ENCODE results near the gene TUBB. TPM values are rescaled to one million over a fixed set of nuclear protein-coding genes. Genes with fewer than 3 reads are reported as not detected.
"Not testable (repeated sequence)": the region's sequence is repeated elsewhere in the genome, so short reads cannot be mapped to it uniquely, and the experiment has no call there.

Gene TUBB
- polyA plus RNA-seq, 1 donor = 512 TPM

- Histone ChIP-seq H3K27me3 (ENCODE audit: control insufficient read depth, insufficient read depth, low read length) (no peaks in the 10 kb centered on the region), H3K27ac (ENCODE audit: low read length) (peak overlapping the region; percentile 47), H3K36me3 (ENCODE audit: control insufficient read depth, insufficient read depth, low read length) (no peaks in the 10 kb centered on the region), H3K4me3 (ENCODE audit: low read length) (no peak overlapping the region), H3K9me3 (ENCODE audit: control insufficient read depth, low read depth, low read length) (no peaks in the 10 kb centered on the region), H3K4me1 (ENCODE audit: control insufficient read depth, insufficient read depth, low read length) (peaks cover 35% of the 10 kb centered on the region)
- WGBS (ENCODE audit: insufficient coverage, low lambda C conversion rate) = 60% methylated on average over 1 of the region's 12 CpGs
- peak; percentile 45 to 68 for DNase-seq
Observed at GRCh38 chr6:30752157-30752927, 32.2 kb downstream of the TUBB start.

GRCh38 chr6:30754631-30755030, 34.5 kb downstream of the TUBB start:
- Histone ChIP-seq H3K27me3 (ENCODE audit: control insufficient read depth, insufficient read depth, low read length) (no peaks in the 10 kb centered on the region), H3K36me3 (ENCODE audit: control insufficient read depth, insufficient read depth, low read length) (no peaks in the 10 kb centered on the region), H3K4me1 (ENCODE audit: control insufficient read depth, insufficient read depth, low read length) (peaks cover 19% of the 10 kb centered on the region), H3K4me3 (ENCODE audit: low read length) (no peak overlapping the region), H3K9me3 (ENCODE audit: control insufficient read depth, low read depth, low read length) (no peaks in the 10 kb centered on the region), H3K27ac (ENCODE audit: low read length) (no peak overlapping the region)
- 67% methylated on average over 1 of the region's 3 CpGs for whole genome bisulfite sequencing (ENCODE audit: insufficient coverage, low lambda C conversion rate)
- DNase-seq = no peak

- not testable (repeated sequence) for DNase-seq; H3K27ac ChIP-seq (ENCODE audit: low read length); H3K4me3 ChIP-seq (ENCODE audit: low read length); H3K27me3 ChIP-seq (ENCODE audit: control insufficient read depth, insufficient read depth, low read length); H3K9me3 ChIP-seq (ENCODE audit: control insufficient read depth, low read depth, low read length); H3K4me1 ChIP-seq (ENCODE audit: control insufficient read depth, insufficient read depth, low read length); H3K36me3 ChIP-seq (ENCODE audit: control insufficient read depth, insufficient read depth, low read length)
- no CpG with 5 or more reads among the region's 7 CpGs for WGBS (ENCODE audit: insufficient coverage, low lambda C conversion rate)
Observed at GRCh38 chr6:30756405-30757003, 36.4 kb downstream of the TUBB start.

- DNase-seq = no peak
- no peak overlapping the region for H3K27ac ChIP-seq (ENCODE audit: low read length)
- no CpG with 5 or more reads among the region's 1 CpG for whole genome bisulfite sequencing (ENCODE audit: insufficient coverage, low lambda C conversion rate)
Observed at GRCh38 chr6:30757261-30757904, 37.2 kb downstream of the TUBB start.

GRCh38 chr6:30759575-30760239, 39.6 kb downstream of the TUBB start:
- Histone ChIP-seq H3K27ac (ENCODE audit: low read length) (peak overlapping the region; percentile 8), H3K9me3 (ENCODE audit: control insufficient read depth, low read depth, low read length) (peaks cover 2% of the 10 kb centered on the region), H3K36me3 (ENCODE audit: control insufficient read depth, insufficient read depth, low read length) (no peaks in the 10 kb centered on the region), H3K4me3 (ENCODE audit: low read length) (no peak overlapping the region), H3K27me3 (ENCODE audit: control insufficient read depth, insufficient read depth, low read length) (no peaks in the 10 kb centered on the region), H3K4me1 (ENCODE audit: control insufficient read depth, insufficient read depth, low read length) (peaks cover 17% of the 10 kb centered on the region)
- no CpG with 5 or more reads among the region's 10 CpGs for WGBS (ENCODE audit: insufficient coverage, low lambda C conversion rate)
- no peak for DNase-seq

More at GRCh38 chr6:30757261-30757904, 37.2 kb downstream of the TUBB start:
- no peak overlapping the region for H3K4me3 ChIP-seq (ENCODE audit: low read length)
- no peaks in the 10 kb centered on the region for H3K36me3 ChIP-seq (ENCODE audit: control insufficient read depth, insufficient read depth, low read length)
- H3K9me3 ChIP-seq (ENCODE audit: control insufficient read depth, low read depth, low read length) = no peaks in the 10 kb centered on the region
- H3K4me1 ChIP-seq (ENCODE audit: control insufficient read depth, insufficient read depth, low read length) = peaks cover 6% of the 10 kb centered on the region
- H3K27me3 ChIP-seq (ENCODE audit: control insufficient read depth, insufficient read depth, low read length) = no peaks in the 10 kb centered on the region

GRCh38 chr6:30760549-30760948, 40.4 kb downstream of the TUBB start:
- no peaks in the 10 kb centered on the region for H3K27me3 ChIP-seq (ENCODE audit: control insufficient read depth, insufficient read depth, low read length)
- no peaks in the 10 kb centered on the region for H3K36me3 ChIP-seq (ENCODE audit: control insufficient read depth, insufficient read depth, low read length)
- H3K4me1 ChIP-seq (ENCODE audit: control insufficient read depth, insufficient read depth, low read length) = peaks cover 17% of the 10 kb centered on the region
- H3K4me3 ChIP-seq (ENCODE audit: low read length) = no peak overlapping the region
- no peak overlapping the region for H3K27ac ChIP-seq (ENCODE audit: low read length)
- H3K9me3 ChIP-seq (ENCODE audit: control insufficient read depth, low read depth, low read length) = peaks cover 2% of the 10 kb centered on the region
- DNase-seq = no peak
- WGBS (ENCODE audit: insufficient coverage, low lambda C conversion rate) = 83% methylated on average over 3 of the region's 8 CpGs

GRCh38 chr6:30761791-30762429, 41.8 kb downstream of the TUBB start:
- Histone ChIP-seq H3K36me3 (ENCODE audit: control insufficient read depth, insufficient read depth, low read length) (no peaks in the 10 kb centered on the region), H3K4me3 (ENCODE audit: low read length) (no peak overlapping the region), H3K4me1 (ENCODE audit: control insufficient read depth, insufficient read depth, low read length) (peaks cover 17% of the 10 kb centered on the region), H3K9me3 (ENCODE audit: control insufficient read depth, low read depth, low read length) (peaks cover 2% of the 10 kb centered on the region), H3K27me3 (ENCODE audit: control insufficient read depth, insufficient read depth, low read length) (no peaks in the 10 kb centered on the region), H3K27ac (ENCODE audit: low read length) (no peak overlapping the region)
- WGBS (ENCODE audit: insufficient coverage, low lambda C conversion rate) = 100% methylated on average over 1 of the region's 4 CpGs
- no peak for DNase-seq

GRCh38 chr6:30763155-30763617, 43.0 kb downstream of the TUBB start:
- peaks cover 2% of the 10 kb centered on the region for H3K9me3 ChIP-seq (ENCODE audit: control insufficient read depth, low read depth, low read length)
- H3K4me3 ChIP-seq (ENCODE audit: low read length) = no peak overlapping the region
- 71% methylated on average over 1 of the region's 1 CpG for WGBS (ENCODE audit: insufficient coverage, low lambda C conversion rate)
- no peak for DNase-seq
- H3K27me3 ChIP-seq (ENCODE audit: control insufficient read depth, insufficient read depth, low read length) = no peaks in the 10 kb centered on the region
- H3K4me1 ChIP-seq (ENCODE audit: control insufficient read depth, insufficient read depth, low read length) = peaks cover 17% of the 10 kb centered on the region
- peak overlapping the region; percentile 85 for H3K27ac ChIP-seq (ENCODE audit: low read length)
- H3K36me3 ChIP-seq (ENCODE audit: control insufficient read depth, insufficient read depth, low read length) = no peaks in the 10 kb centered on the region

- peak in 1 of 2 donors; percentile 85 for DNase-seq
- Histone ChIP-seq H3K36me3 (ENCODE audit: control insufficient read depth, insufficient read depth, low read length) (no peaks in the 10 kb centered on the region), H3K9me3 (ENCODE audit: control insufficient read depth, low read depth, low read length) (peaks cover 2% of the 10 kb centered on the region), H3K27ac (ENCODE audit: low read length) (peak overlapping the region; percentile 85), H3K4me1 (ENCODE audit: control insufficient read depth, insufficient read depth, low read length) (peaks cover 20% of the 10 kb centered on the region), H3K27me3 (ENCODE audit: control insufficient read depth, insufficient read depth, low read length) (no peaks in the 10 kb centered on the region), H3K4me3 (ENCODE audit: low read length) (no peak overlapping the region)
- WGBS (ENCODE audit: insufficient coverage, low lambda C conversion rate) = 14% methylated on average over 2 of the region's 8 CpGs
Observed at GRCh38 chr6:30763618-30764489, 43.7 kb downstream of the TUBB start.

All from large intestine (tissue), 3 donors.